Fibroblast of lung (primary cell): ENCODE data around the gene TMEM125. TPM values are rescaled to one million over a fixed set of nuclear protein-coding genes. Genes with fewer than 3 reads are reported as not detected.

Experiments
- DNase-seq, 2 donors: peaks; one replicate each; pipeline versions ENCODE4 v3.0.0 to v3.0.0-alpha.2; 2010; ENCODE audit warnings: low read depth in 2 of 2
- H2AFZ ChIP-seq: 2 replicates; pipeline ENCODE4 v1.5.1; 2012; ENCODE audit warnings: low read length, control low read depth, inconsistent platforms
- H3K27ac ChIP-seq: 2 replicates; pipeline ENCODE4 v1.5.1; 2011; ENCODE audit warnings: low read length, control low read depth; ENCODE audit not compliant: insufficient read depth
- H3K27me3 ChIP-seq: 2 replicates; pipeline ENCODE4 v1.5.1; 2011; ENCODE audit warnings: mild to moderate bottlenecking, low read length; ENCODE audit not compliant: control insufficient read depth, insufficient read depth
- H3K36me3 ChIP-seq: 2 replicates; pipeline ENCODE4 v1.5.1; 2011; ENCODE audit warnings: low read length; ENCODE audit not compliant: control insufficient read depth, insufficient read depth
- H3K4me1 ChIP-seq: 2 replicates; pipeline ENCODE4 v1.5.1; 2011; ENCODE audit warnings: low read length; ENCODE audit not compliant: control insufficient read depth, insufficient read depth; ENCODE audit errors: extremely low read depth
- H3K4me2 ChIP-seq: 2 replicates; pipeline ENCODE4 v1.5.1; 2011; ENCODE audit warnings: low read length, control low read depth; ENCODE audit not compliant: insufficient read depth; ENCODE audit errors: extremely low read depth
- H3K4me3 ChIP-seq, 4 experiments: fragments of 200-600 bp in 1 of 4; sonication (generic) in 1 of 4; replicated peaks in 1 of 4; 2 replicates each; pipeline ENCODE4 v1.5.1; 2011 to 2016; ENCODE audit warnings: low read length in 4 of 4, low read depth in 3 of 4, mild to moderate bottlenecking in 3 of 4, control low read depth in 2 of 4, inconsistent platforms in 1 of 4, mixed read lengths in 1 of 4; ENCODE audit not compliant: insufficient read depth in 1 of 4; ENCODE audit errors: control extremely low read depth in 1 of 4
- H3K79me2 ChIP-seq: 2 replicates; pipeline ENCODE4 v1.5.1; 2012; ENCODE audit warnings: mild to moderate bottlenecking, low read length, inconsistent platforms; ENCODE audit not compliant: control insufficient read depth, insufficient read depth
- H3K9ac ChIP-seq: 2 replicates; pipeline ENCODE4 v1.5.1; 2011; ENCODE audit warnings: mild to moderate bottlenecking, low read length, control low read depth; ENCODE audit not compliant: insufficient read depth
- H3K9me3 ChIP-seq: 2 replicates; pipeline ENCODE4 v1.5.1; 2012; ENCODE audit warnings: low read depth, low read length; ENCODE audit not compliant: control insufficient read depth, insufficient read depth
- H4K20me1 ChIP-seq: 2 replicates; pipeline ENCODE4 v1.5.1; 2011; ENCODE audit warnings: low read length; ENCODE audit not compliant: control insufficient read depth, insufficient read depth; ENCODE audit errors: extremely low read depth
- CTCF ChIP-seq, 2 donors: IDR thresholded peaks in 1 of 2; conservative IDR thresholded peaks in 1 of 2; 1 replicate in 1 of 2; 2 replicates in 1 of 2; pipeline ENCODE4 v1.5.1; 2011 to 2012; ENCODE audit warnings: low read length in 2 of 2, control low read depth in 1 of 2, inconsistent platforms in 1 of 2, low read depth in 1 of 2, mild to moderate bottlenecking in 1 of 2
- EZH2 ChIP-seq: IDR thresholded peaks from 2 replicates; pipeline ENCODE4 v1.5.1; 2012; ENCODE audit warnings: low read length, control low read depth, mild to moderate bottlenecking; ENCODE audit errors: missing control alignments
- polyA plus RNA-seq, 2 donors: library from polyadenylated mRNA; depleted of rRNA in 1 of 2; stranded (reverse) in 1 of 2; unstranded in 1 of 2; fragments of >200 nt; gene quantifications; 2 replicates each; pipeline ENCODE4 v1.2.1, GENCODE V29; 2011 to 2012; ENCODE audit warnings: missing spikeins in 1 of 2
- total RNA-seq: library from RNA; depleted of rRNA; stranded (reverse); fragments of >200 nt; gene quantifications from 2 replicates; pipeline ENCODE4 v1.2.1, GENCODE V29; 2014

TMEM125 gene
- total and polyA plus RNA-seq, 2 donors (not counting 1 experiment from before 2014, with no cell fraction given): 0.03 TPM; not detected in 1

DNA sequence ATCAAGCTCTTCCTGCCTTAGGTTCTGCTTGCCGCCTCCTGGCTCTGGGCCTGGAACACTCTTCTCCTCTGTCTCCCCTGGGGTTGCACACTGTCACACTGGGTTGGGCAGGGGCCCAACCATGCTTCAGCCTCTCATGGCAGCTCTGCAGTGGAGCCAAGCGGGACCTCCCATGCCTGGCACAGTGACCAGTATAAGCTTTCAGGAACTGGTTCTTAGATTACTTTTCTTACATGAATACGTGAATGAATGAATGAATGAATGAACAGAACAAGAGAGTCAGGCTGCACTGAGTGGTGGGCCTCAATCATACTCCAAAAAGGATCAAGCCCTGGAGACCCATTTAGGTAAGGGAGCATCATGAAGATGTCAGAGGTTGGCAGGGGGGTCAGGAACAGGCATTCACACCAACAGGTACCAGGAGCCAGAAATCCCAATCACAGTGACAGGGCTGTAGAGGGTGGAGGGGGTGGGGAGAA lies 30.8 kb upstream of the TMEM125 start:
- no peaks in the 10 kb centered on the region for H3K27me3 ChIP-seq
- no peak overlapping the region for H3K4me3 ChIP-seq
- no peak for TF ChIP-seq CTCF (conservative IDR thresholded peaks at IDR 0.05 in 1 of 2, IDR thresholded peaks at IDR 0.05 in 1 of 2; ENCODE audit: low read depth in 1 of 2, low read length in 2 of 2)
- TF ChIP-seq EZH2: no peak
- no peaks in the 10 kb centered on the region for H3K36me3 ChIP-seq
- DNase-seq: no peak
- no peaks in the 10 kb centered on the region for H3K9me3 ChIP-seq
- no peaks in the 10 kb centered on the region for H3K4me1 ChIP-seq
- H3K9ac ChIP-seq: no peak overlapping the region
- H2AFZ ChIP-seq: no peak overlapping the region
- no peak overlapping the region for H3K27ac ChIP-seq
- no peaks in the 10 kb centered on the region for H3K79me2 ChIP-seq
- no peak overlapping the region for H3K4me2 ChIP-seq
- H4K20me1 ChIP-seq: no peaks in the 10 kb centered on the region

DNA sequence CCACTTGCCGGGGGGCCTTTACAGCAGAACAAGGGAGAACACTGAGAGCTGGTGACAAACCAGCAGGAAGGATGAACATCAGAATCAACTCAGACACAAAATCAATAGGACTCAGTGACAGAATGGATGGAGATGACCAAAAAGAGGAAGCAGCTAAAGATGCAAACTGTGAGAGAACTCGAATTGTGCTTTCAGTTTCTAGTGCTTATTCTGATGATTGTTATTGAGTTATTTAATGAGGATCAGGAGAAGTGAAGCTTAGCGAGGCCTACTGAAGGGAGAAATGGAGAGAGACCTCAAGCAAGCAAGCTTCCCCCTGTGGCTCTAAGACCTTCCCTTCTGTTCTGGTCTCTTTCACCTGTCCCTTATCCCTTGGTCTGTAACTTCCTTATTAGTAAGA lies 30.3 kb upstream of the TMEM125 start:
- TF ChIP-seq CTCF (conservative IDR thresholded peaks at IDR 0.05 in 1 of 2, IDR thresholded peaks at IDR 0.05 in 1 of 2; ENCODE audit: low read depth in 1 of 2, low read length in 2 of 2) (no peak), EZH2 (no peak)
- Histone ChIP-seq H3K4me2 (no peak overlapping the region), H3K9ac (no peak overlapping the region), H3K4me1 (no peaks in the 10 kb centered on the region), H3K9me3 (no peaks in the 10 kb centered on the region), H3K27me3 (no peaks in the 10 kb centered on the region), H3K79me2 (no peaks in the 10 kb centered on the region), H3K4me3 (no peak overlapping the region), H4K20me1 (no peaks in the 10 kb centered on the region), H2AFZ (no peak overlapping the region), H3K36me3 (no peaks in the 10 kb centered on the region), H3K27ac (no peak overlapping the region)
- DNase-seq: no peak

DNA sequence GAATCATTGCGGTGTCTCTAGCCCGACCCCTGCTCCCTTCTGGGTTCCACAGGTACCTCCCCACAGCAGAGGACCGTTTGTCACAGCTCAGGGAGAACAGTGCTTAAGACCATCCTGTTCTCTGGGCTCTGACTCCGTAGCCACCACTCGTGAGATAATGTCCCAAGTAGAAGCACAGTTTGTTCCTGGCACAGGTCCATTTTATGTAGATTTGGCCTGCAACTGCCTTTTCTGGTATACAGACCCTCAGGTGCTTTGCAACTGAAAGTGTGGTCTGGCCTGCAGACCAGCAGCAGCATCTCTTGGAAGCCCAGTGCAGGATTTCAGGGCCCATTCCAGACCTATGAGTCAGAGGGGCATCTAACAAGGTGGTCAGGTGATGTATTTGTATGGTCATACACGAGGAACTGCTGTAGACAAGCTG lies 28.4 kb upstream of the TMEM125 start:
- H3K27me3 ChIP-seq: no peaks in the 10 kb centered on the region
- DNase-seq: peak; percentile 8 to 62

More for the DNA sequence above, 28.4 kb upstream of the TMEM125 start:
- H4K20me1 ChIP-seq: no peaks in the 10 kb centered on the region
- H3K4me3 ChIP-seq: no peak overlapping the region
- TF ChIP-seq CTCF (conservative IDR thresholded peaks at IDR 0.05 in 1 of 2, IDR thresholded peaks at IDR 0.05 in 1 of 2; ENCODE audit: low read depth in 1 of 2, low read length in 2 of 2) (no peak), EZH2 (no peak)
- no peak overlapping the region for H3K27ac ChIP-seq
- H3K4me2 ChIP-seq: no peak overlapping the region
- no peak overlapping the region for H2AFZ ChIP-seq
- H3K36me3 ChIP-seq: no peaks in the 10 kb centered on the region
- H3K4me1 ChIP-seq: no peaks in the 10 kb centered on the region
- no peaks in the 10 kb centered on the region for H3K79me2 ChIP-seq
- H3K9ac ChIP-seq: no peak overlapping the region
- H3K9me3 ChIP-seq: no peaks in the 10 kb centered on the region
